Myocyte (in vitro differentiated cells): ENCODE measurements around the gene ADSL. TPM values are rescaled to one million over a fixed set of nuclear protein-coding genes. Genes with fewer than 3 reads are reported as not detected.
"Not testable (repeated sequence)": the region's sequence is repeated elsewhere in the genome, so short reads cannot be mapped to it uniquely, and the experiment has no call there.

Source experiments
- DNase-seq: peaks from one replicate; pipeline ENCODE4 v3.0.0-alpha.2; 2012; ENCODE audit warnings: low read depth
- total RNA-seq: library from RNA; depleted of rRNA; stranded (reverse); fragments of >200 nt; gene quantifications from 2 replicates; pipeline ENCODE4 v1.2.3, GENCODE V29; 2014

Gene ADSL
- total RNA-seq, 1 donor from 2014 or later: 265 TPM

DNA sequence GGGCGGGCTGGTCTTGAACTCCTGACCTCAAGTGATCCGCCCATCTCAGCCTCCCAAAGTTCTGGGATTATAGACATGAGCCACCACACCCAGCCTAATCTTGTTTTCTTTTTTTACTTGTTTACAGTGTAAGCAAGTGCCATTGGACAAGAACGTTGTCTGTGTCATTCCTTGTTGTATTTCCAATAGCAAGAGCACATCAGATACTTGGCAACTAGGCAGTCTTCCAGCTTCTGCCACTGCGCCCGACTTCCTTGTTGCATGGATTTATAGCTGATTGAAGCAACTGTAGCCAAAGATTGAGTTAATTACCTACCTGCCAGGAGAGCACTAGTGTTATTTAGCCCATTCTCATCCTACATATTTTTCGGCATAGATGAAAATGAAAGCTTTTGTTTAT, 21.0 kb downstream of the ADSL start:
- no peak for DNase-seq

DNA sequence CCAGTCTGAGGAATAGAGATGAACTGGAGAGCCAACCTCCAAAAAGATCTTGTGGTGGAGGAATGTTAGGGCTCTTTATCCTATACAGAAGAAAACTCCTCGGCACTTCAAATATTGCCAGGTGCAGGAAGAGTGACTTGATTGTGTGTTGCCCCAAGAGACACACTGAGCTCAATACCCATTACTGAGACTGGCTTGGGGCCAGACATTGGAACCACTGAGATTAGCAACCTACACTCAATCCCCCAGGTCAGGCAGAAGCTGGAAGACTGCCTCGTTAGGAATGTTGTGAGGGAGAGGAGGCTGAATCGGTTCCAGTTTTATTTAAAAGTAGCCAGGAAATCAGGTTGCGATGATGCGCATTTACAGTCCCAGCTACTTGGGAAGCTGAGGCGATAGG, 21.7 kb downstream of the ADSL start:
- DNase-seq: no peak

DNA sequence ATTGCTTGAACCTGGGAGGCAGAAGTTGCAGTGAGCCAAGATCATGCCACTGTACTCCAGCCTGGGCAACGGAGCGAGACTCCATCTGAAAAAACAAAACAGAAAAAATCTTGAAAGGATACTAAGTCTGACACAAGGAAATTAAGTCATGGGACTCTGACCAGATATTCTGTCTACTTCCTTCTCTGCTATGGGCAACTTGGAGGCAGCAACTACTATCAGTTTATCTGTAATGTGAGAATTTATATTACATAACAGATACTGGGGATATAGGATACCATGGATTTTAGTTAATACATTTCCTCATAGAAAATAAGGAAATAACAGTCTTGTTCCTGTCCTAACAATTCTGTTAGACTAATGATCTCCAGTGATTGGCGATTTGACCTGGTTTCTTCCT, 22.5 kb downstream of the ADSL start:
- DNase-seq: no peak

DNA sequence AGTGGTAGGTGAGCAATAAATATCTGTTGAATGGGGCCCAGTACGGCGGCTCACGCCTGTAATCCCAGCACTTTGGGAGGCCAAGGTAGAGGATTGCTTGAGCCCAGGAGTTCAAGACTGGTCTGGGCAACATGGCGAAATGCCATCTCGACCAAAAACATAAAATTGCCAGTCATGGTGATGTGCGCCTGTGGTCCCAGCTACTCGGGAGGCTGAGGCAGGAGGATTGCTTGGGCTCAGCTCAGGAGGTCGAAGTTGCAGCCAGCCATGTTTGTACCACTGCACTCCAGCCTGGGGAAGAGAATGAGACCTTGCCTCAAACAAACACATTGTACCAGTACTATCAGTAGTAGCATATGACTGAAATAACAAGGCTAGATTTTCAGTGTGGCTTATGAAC, 28.3 kb downstream of the ADSL start:
- no peak for DNase-seq

DNA sequence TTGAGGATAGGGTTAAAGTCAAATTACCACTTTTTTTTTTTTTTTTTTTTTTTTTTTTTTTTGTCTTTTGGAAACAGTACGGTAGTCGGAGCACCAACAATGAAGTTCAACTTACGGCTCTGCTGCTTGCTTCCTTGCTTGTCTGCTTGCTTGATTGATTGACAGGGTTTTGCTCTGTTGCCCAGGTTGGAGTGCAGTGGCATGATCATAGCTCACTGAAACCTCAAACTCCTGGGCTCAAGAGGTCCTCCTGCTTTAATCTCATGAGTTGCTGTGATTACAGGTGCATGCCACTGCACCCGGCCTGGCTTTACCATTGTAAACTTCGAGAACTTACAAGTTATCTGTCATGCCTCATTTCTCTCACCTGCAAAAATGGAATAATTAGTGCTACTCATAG, 29.8 kb downstream of the ADSL start:
- no peak for DNase-seq

DNA sequence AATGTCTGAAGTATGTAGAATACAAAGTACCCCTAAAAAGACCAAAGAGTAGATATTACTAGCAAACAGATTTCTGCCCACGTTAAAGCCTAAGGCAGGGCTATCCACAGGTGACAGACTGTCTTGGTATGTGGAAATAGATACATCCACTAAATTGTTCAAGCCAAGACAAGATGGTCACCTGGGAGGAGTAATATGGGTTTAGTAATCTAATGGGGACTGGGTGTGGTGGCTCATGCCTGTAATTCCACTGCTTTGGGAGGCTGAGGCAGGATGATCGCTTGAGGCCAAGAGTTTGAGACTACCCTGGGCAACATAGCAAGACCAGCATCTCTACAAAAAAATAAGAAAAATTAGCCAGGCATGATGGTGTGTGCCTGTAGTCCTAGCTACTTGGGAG, 31.6 kb downstream of the ADSL start:
- no peak for DNase-seq

DNA sequence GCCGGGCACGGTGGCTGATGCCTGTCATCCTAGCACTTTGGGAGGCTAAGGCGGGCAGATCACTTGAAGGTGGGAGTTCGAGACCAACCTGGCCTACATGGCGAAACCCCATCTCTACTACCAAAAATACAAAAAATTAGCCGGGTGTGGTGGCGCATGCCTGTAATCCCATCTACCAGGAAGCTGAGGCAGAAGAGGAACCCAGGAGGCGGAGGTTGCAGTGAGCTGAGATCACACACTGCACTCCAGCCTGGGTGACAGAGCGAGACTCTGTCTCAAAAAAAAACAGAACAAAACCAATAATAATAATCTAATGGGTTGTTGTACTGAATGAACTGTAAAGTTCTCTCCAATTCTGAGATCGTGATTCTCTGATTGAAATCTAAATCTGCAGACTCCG, 32.1 kb downstream of the ADSL start:
- DNase-seq: not testable (repeated sequence)

DNA sequence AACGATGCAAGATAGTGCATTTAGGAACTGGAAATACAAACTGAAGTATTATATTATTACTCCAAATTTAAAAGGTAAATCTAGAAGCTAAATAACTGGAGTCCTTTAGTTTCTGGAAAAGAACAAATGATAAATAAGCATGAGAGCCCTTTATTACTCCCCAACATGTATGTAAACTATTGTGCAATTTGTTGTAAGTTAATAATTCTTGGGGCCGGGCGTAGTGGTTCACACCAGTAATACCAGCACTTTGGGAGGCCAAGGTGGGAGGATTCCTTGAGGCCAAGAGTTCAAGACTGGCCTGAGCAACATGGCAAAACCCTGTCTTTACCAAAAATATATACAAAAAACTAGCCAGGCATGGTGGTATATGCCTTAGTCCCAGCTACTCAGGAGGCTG, 35.2 kb downstream of the ADSL start:
- no peak for DNase-seq

DNA sequence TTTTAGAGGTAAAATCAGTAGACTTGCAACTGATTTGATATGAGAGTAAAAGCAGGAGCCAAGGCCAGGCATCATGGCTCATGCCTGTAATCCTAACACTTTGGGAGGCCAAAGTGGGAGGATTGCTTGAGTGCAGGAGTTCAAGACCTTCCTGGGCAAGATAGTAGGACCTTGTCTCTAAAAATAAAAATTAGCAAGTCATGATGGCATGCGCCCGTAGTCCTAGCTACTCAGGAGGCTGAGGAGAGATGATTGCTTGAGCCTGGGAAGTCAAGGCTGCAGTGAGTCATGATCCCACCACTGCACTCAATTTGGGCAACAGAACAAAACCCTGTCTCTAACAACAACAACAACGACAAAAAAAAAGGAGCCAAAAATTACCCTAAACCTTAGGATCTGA, 37.6 kb downstream of the ADSL start:
- DNase-seq: peak; percentile 75

DNA sequence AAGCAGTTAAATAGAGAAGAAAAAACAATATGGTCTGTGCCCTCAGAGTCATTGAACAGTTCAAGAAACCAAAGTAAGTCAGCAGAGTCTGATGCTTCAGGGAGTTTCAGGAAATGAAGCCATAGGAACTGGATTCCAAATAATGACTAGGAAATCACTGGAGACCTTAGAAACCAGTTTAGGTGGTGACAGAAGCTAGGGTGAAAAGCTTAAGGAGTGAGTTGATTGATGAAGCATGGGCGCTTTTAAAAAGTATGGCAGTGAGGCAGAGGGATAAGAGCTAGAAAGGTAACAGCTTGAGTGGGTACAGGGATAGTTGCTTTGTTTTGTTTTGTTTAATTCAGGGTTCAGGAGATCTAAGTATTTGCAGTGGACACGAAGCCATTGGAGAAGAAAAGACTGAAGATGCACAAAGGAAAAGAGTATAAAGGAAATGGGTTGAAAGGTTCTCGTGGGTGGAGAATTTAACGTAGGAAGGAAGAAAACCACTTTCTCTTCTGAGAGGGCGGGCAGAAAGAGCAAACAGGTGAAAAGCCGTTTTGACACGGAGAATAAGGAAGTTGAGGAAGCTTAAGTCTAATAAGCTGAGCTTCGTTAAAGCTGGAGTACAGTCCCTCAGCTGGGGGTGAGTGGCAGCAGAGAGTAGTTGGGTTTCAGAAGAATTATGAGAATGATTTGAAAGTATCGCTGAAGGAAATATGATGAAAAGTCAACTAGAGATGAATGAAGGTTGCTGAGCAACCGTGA, 38.9 kb downstream of the ADSL start:
- no peak for DNase-seq

DNA sequence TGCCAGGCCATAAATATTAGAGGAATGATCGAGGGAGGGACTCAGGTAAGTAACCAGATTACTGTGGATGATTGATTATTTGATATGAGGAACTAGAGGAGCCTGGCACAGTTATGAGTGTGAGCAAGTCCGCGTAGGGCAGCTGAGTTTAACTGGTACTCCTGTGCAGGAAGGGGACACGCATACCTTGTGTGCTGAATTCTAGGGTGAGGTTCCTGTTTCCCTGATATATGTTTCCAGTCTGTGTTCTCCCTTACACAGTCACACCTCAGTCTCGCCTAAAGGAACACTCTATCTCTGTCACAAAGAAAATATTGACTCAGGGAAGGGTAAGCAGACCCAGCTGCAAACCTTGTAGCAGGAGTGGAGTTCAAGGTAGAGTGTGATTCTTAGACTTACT, 41.4 kb downstream of the ADSL start:
- no peak for DNase-seq

DNA sequence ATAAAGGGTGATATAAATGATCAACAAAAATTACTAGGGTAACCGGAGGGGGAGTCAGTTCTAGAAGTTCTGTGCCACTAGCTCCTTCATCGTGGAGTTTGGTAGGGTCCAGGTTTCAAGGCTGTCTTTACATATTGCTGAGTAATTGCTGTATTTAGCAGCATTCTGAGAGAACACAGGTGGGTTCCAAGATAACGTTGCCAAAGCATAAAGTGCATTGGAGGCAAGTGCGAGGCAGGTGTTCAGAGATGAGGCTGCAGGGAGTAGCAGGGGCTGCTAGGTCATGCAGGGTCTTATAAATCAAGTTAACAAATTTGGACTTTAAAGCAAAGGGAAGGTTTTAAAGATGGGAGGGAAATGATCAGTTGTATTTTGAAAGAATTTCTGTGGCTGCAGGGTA, 41.9 kb downstream of the ADSL start:
- DNase-seq: no peak

DNA sequence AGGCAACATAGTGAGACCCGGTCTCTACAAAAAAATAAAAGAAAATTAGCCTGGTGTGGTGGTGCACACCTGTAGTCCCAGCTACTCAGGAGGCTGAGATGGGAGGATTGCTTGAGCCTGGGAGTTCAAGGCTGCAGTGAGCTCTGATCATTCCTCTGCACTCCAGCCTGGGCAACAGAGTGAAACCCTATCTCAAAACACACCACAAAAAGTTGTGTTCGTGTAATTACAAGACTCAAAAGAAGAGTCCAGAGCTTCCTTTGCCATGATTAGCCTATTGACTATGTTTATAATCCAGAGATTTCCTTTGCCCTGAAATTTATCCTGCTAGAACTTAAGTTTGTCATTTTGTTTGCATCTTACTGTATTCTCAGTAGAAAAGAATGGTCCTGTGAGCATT, 45.1 kb downstream of the ADSL start:
- DNase-seq: no peak

DNA sequence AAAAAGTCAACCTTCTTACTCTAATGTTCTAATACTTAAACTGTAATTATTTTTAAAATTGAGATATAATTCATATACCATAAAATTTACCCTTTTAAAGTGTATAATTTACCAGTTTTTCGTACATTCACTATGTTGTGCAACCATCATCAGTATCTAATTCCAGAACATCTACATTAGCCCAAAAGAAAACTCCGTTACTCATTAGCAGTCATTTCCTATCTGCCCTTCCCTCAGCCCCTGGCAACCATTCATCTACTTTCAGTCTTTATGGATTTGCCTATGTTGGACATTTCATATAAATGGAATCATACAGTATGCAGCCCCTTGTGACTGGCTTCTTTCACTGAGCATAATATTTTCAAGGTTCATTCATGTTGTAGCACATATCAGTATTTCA, 46.3 kb downstream of the ADSL start:
- DNase-seq: no peak

DNA sequence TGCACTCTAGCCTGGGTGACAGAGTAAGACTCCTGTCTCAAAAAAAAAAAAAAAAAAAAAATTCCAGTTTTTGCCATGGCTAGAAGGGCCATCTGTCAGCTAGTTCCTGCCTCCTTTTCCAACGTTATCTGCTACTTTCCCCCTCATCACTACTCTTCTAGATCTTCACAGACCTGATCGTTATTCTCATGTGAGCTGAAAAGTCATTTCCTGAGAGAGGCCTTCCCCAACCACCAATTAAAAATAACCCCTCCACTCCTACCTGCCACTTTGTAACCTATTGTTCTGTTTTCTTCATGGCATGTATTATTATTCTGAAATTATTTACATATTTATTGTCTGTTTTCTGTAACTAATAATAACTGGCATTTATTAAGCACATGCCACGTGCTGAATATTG, 48.3 kb downstream of the ADSL start:
- no peak for DNase-seq

DNA sequence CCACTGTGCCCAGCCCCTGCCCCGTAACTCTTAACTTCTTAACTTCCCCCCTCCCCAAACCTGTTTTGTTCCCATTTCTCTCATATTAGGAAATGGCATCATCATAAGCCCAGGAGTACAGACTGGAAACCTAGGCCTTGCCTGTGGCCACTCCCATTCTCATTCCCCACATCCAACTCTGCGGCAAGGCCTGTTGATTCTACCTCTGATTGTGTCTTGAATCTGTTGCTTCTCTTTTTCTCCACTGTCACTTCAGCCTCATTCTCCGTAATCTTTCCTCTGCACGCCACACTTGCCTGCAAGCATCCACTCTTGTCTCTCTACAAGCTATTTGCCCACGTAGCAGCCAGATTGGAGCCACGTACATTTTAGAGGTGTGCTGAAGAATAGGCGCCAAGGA, 49.3 kb downstream of the ADSL start:
- DNase-seq: no peak

DNA sequence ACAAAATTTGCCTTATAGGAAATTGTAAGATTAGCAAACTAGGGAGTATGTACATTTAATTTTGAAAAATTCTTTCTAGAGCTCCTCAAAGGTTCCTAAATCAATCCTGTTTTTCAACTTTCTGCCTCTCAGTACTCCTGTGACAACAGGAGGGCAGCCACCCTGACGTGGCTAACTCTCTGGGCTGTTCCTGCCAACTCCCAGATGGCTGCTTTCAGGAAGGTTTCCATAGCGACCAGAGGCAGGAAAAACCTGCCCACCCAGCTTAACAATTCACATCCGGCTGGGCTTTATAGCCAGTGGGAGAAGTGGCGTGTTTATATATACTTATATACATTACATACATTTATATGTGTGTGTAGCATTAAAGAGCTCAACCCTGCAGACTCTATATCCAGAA, 50.6 kb downstream of the ADSL start:
- no peak for DNase-seq

DNA sequence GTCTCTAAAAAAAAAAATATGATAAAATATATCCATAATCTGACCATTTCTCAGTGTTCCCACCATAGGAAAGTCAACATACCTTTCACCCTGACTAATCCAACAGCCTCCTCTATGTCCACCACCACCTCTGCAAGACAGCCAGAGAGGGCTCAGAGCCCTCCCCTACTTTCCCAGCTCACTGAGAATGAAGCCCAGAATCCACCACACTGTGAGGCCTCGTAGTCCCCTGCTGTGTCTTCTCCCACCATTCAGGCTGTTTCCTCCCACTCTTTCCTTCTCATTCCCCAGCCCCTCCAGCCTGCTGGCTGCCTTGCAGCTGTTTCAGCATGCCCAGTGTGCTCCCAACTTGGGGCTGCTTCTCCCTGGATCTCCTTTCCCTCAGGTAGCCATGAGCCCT, 51.1 kb downstream of the ADSL start:
- no peak for DNase-seq

DNA sequence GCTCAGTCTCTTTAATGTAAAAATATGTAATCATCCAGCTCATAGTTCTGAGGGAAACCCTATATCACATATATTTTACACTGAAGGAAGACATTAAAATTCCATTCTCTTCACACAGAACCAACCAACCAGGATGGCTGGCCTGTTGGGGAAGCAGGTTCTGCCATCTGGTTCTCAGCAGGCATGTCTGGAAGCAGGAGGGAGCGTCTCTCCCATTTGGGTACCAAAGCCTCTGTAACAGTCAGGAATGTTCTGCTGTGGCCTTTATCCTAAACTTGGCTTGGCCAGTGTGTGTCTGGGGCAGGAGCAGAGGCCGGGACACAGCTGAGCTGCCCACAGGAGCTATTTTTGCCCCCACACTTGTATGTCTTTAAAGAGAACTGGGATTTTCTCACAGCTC, 53.3 kb downstream of the ADSL start:
- peak; percentile 89 for DNase-seq

DNA sequence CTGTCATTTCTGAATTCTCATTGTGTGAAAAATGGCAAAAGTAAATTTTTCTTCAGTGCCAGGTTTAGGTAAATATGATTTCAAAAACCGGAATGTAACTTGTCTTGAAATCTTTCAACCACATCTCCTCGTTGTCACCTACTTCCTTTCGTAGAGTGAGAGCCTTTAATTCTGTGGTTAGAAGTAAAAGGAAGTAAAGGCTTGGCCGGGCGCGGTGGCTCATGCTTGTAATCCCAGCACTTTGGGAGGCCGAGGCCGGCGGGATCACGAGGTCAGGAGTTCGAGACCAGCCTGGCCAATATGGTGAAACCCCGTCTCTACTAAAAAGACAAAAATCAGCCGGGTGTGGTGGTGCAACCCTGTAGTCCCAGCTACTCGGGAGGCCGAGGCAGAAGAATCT, 53.9 kb downstream of the ADSL start:
- peak; percentile 39 for DNase-seq

DNA sequence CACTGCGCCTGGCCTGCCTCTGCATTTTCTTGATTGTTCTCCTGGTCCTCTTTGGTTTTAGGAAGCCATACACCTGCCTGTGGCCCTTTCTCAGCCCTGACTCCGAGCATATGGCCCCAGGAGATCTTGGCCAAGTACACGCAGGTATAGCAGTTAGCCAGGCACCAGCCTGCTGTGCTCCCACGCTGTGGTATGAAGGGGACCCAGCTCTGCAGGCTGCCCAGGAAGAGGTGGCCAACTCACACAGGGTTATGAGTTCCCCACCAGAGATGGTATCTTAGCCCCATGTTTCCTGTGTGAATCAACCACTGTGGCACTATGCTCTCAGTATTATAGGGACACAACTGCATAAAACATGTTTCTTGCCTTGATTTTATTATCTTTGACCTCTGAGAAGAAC, 55.2 kb downstream of the ADSL start:
- DNase-seq: no peak

DNA sequence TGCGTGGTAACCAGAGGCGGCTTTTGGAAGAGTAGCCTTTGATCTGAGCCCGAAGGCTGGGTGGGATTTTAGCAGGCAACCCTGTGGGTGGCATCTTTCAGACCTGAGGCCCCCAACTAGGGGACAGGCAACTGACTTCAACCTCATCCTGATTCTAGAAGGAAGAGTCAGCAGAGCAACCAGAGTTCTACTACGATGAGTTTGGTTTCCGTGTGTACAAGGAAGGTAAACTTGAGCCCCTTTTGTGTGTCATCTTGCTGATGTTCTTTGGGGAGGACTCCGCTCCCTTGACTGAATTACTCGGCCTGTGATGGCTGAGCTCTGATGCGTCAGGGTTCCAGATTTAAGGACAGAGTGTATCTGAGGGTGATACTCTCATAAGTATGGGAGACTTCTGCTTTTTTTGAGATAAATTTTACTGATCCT, 55.7 kb downstream of the ADSL start:
- DNase-seq: no peak

DNA sequence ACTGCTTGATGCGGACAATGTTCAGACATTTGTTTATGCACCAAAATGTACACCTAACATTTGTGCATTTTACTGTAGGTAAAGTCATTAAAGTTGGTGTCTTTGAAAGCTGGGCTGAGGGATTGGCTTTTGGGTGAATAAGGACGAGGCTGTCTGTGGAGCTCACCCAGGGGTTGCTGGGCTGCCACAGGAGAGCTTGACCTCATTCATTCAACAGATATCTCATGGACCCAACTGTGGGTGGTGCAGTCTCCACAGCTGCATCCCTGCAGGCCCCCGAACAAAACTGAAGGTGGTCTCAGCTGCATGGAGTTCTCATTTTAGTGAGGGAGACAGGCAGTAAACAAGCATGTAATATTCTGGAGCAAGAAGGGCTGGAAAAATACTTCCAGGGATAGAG, 56.8 kb downstream of the ADSL start:
- no peak for DNase-seq

DNA sequence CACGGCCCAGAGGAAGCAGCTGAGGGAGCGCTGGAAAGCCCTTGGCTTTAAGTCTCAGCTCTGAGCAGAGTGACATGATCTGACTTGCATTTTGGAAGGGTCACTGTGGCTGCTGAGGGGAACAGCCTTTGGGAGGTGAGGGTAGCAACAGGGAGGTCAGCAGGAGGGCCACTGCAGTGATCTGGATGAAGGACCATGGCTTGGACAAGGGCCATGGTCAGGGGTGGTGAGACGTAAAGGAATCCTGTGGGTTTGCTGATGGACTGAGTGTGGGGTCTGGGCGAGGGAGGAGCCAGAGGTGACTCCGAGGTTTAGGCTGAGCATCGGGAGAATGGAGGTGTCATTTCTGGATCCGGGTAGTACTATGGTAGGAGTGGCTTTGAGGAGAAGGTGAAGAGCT, 57.4 kb downstream of the ADSL start:
- DNase-seq: no peak
